ENCODE data around the gene OR5AC2. TPM values are rescaled to one million over a fixed set of nuclear protein-coding genes. Genes with fewer than 3 reads are reported as not detected.

Gene OR5AC2
- total RNA-seq, 4 donors from 2014 or later: not detected

DNA sequence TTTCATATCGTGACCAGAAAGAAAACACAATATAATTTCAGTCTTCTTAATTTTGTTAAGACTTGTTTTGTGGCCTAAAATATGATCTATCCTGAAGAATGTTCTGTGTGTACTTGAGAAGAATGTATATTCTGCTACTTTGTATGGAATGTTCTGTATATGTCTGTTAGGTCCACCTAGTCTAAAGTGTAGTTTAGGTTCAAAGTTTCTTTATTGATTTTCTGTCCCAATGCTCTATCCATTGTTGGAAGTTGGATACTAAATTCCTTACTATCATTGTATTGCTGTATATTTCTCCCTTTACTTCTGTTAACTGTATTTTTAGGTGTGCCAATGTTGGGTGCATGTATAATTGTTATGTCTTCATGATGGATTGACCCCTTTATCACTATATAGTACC lies 21.2 kb downstream of the OR5AC2 start:
- 33% methylated on average over 1 of the region's 1 CpG for WGBS
- H3K36me3 ChIP-seq: no peaks in the 10 kb centered on the region
- H3K4me3 ChIP-seq: no peak overlapping the region
- no peak for DNase-seq (ENCODE audit: low spot score in 2 of 2)
- H3K9me3 ChIP-seq: no peaks in the 10 kb centered on the region
- TF ChIP-seq POLR2A (IDR thresholded peaks at IDR 0.05) (no peak), CTCF (IDR thresholded peaks at IDR 0.05) (no peak), POLR2AphosphoS5 (IDR thresholded peaks at IDR 0.05) (no peak), EP300 (IDR thresholded peaks at IDR 0.05) (no peak)
- H3K27me3 ChIP-seq: no peaks in the 10 kb centered on the region
- H3K27ac ChIP-seq: no peak overlapping the region
- H3K4me1 ChIP-seq: no peaks in the 10 kb centered on the region

- no peaks in the 10 kb centered on the region for H3K36me3 ChIP-seq
- DNase-seq (ENCODE audit: low spot score in 2 of 2): no peak
- 81% methylated on average over 4 of the region's 4 CpGs for WGBS
- H3K9me3 ChIP-seq: no peaks in the 10 kb centered on the region
- no peaks in the 10 kb centered on the region for H3K4me1 ChIP-seq
- H3K27me3 ChIP-seq: no peaks in the 10 kb centered on the region
- TF ChIP-seq CTCF (IDR thresholded peaks at IDR 0.05) (no peak), POLR2AphosphoS5 (IDR thresholded peaks at IDR 0.05) (no peak), EP300 (IDR thresholded peaks at IDR 0.05) (no peak), POLR2A (IDR thresholded peaks at IDR 0.05) (no peak)
- no peak overlapping the region for H3K27ac ChIP-seq
- H3K4me3 ChIP-seq: no peak overlapping the region
These were observed 23.0 kb downstream of the OR5AC2 start for GRCh38 chr3:98109807-98110549.

GRCh38 chr3:98110550-98110908 lies 23.6 kb downstream of the OR5AC2 start:
- Histone ChIP-seq H3K4me1 (no peaks in the 10 kb centered on the region), H3K27ac (no peak overlapping the region), H3K36me3 (no peaks in the 10 kb centered on the region), H3K27me3 (no peaks in the 10 kb centered on the region), H3K9me3 (no peaks in the 10 kb centered on the region), H3K4me3 (no peak overlapping the region)
- TF ChIP-seq POLR2A (IDR thresholded peaks at IDR 0.05) (no peak), EP300 (IDR thresholded peaks at IDR 0.05) (no peak)
- DNase-seq (ENCODE audit: low spot score in 2 of 2): no peak

DNA sequence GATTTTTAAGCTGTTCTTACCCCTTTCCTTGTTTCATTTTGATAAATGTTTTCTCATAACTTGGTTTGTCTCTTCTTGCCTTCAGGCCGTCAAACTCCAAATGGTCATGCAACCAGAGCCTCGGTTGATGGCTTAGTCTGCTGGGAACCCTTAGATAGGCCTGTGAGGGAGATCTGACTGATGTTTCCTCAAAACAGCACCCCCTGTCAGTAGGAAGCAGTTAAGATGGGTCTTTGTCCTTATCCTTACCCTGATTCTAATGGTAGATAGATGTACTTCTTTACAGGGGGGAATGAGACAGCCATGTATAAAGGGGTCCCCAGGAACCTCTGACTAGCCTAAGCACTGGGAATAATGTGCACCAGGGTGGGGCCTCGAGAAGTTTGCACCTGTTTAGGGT lies 27.3 kb downstream of the OR5AC2 start:
- Histone ChIP-seq H3K36me3 (no peaks in the 10 kb centered on the region), H3K27ac (no peak overlapping the region), H3K27me3 (no peaks in the 10 kb centered on the region), H3K4me3 (no peak overlapping the region), H3K9me3 (no peaks in the 10 kb centered on the region), H3K4me1 (no peaks in the 10 kb centered on the region)
- WGBS: 39% methylated on average over 3 of the region's 3 CpGs
- no peak for DNase-seq (ENCODE audit: low spot score in 2 of 2)
- TF ChIP-seq POLR2A (IDR thresholded peaks at IDR 0.05): no peak
- TF ChIP-seq POLR2AphosphoS5 (IDR thresholded peaks at IDR 0.05): no peak
- TF ChIP-seq EP300 (IDR thresholded peaks at IDR 0.05): no peak
- TF ChIP-seq CTCF (IDR thresholded peaks at IDR 0.05): no peak

DNA sequence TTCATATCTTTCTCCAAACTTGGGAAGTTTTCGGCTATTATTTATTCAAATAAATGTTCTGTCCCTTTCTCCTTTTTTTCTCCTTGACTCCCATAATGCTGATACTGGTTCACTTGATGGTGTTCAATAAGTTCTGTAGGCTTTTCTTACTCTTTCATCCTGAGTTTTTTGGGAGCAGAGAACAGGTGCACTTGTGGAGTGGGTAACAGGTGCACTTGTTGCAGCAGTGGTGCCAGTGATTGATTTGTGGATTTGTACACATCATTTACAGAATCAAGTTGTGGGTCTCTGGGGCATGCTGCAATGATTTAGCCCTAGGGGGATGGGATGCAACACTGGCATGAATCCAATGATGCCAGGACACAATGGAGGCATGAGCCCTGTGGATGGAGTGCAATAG lies 28.7 kb downstream of the OR5AC2 start:
- no peaks in the 10 kb centered on the region for H3K9me3 ChIP-seq
- H3K36me3 ChIP-seq: no peaks in the 10 kb centered on the region
- no peaks in the 10 kb centered on the region for H3K27me3 ChIP-seq
- no peak for TF ChIP-seq EP300 (IDR thresholded peaks at IDR 0.05)
- no peak for TF ChIP-seq CTCF (IDR thresholded peaks at IDR 0.05)
- no peak for TF ChIP-seq POLR2AphosphoS5 (IDR thresholded peaks at IDR 0.05)
- TF ChIP-seq POLR2A (IDR thresholded peaks at IDR 0.05): no peak
- H3K27ac ChIP-seq: no peak overlapping the region
- no peaks in the 10 kb centered on the region for H3K4me1 ChIP-seq
- H3K4me3 ChIP-seq: no peak overlapping the region
- 100% methylated on average over 1 of the region's 1 CpG for WGBS
- DNase-seq (ENCODE audit: low spot score in 2 of 2): no peak

- Histone ChIP-seq H3K36me3 (no peaks in the 10 kb centered on the region), H3K9me3 (no peaks in the 10 kb centered on the region), H3K27ac (no peak within 1 kb of the TSS), H3K4me1 (no peaks in the 10 kb centered on the region), H3K4me3 (no peak within 1 kb of the TSS), H3K27me3 (no peaks in the 10 kb centered on the region)
- WGBS: 70% methylated on average over 1 of the region's 1 CpG
- TF ChIP-seq POLR2A (IDR thresholded peaks at IDR 0.05): no peak
- no peak for DNase-seq (ENCODE audit: low spot score in 2 of 2)
These were observed 43.4 kb downstream of the OR5AC2 start, which contains the start of gene OR5H1 for GRCh38 chr3:98130421-98130820. Gene OR5H1 (plus strand): TSS chr3:98130721. CDS start chr3:98132698, 1,977 bp downstream.

Data from suprapubic skin (tissue), 4 donors.